Adrenal gland (tissue), 5 donors: ENCODE data around the gene PLIN5.
"Not testable (repeated sequence)": the region's sequence is repeated elsewhere in the genome, so short reads cannot be mapped to it uniquely, and the experiment has no call there.

Source experiments
- POLR2A ChIP-seq, 2 donors: fragments of 450-650 bp; IDR thresholded peaks; one replicate each; pipeline ENCODE4 v1.6.1; 2017; ENCODE audit warnings: antibody characterized with exemption in 2 of 2, mild to moderate bottlenecking in 2 of 2, moderate library complexity in 1 of 2
- TF ChIP-seq, protein P1 (sequence below), 6 experiments: fragments of 450-650 bp in 4 of 6; fragments of 200-600 bp in 2 of 6; sonication (generic) in 1 of 6; IDR thresholded peaks; 1 replicate in 5 of 6; 2 replicates in 1 of 6; pipeline versions ENCODE4 v1.5.1 to v1.8.0; 2016 to 2021; ENCODE audit warnings: antibody characterized with exemption in 6 of 6, mild to moderate bottlenecking in 2 of 6, moderate library complexity in 1 of 6
- donor health status: DM: no; HTN: no; CAD: no.

DNA sequence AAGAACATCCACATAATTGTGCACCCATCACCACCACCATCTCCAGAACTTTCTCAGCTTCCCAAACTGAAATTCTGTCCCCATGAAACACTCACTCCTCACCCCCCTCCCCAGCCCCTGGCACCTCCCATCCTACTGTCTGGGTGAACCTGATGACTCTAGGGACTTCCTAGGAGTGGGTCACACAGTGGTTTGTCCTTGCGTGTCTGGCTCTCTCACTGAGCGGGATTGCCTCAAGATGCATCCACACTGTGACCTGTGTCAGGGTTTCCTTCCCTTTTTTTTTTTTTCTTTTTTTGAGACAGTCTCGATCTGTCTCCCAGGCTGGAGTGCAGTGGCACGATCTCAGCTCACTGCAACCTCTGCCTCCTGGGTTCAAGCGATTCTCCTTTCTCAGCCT, 28.5 kb upstream of the PLIN5 start:
- TF ChIP-seq, protein P1, sequence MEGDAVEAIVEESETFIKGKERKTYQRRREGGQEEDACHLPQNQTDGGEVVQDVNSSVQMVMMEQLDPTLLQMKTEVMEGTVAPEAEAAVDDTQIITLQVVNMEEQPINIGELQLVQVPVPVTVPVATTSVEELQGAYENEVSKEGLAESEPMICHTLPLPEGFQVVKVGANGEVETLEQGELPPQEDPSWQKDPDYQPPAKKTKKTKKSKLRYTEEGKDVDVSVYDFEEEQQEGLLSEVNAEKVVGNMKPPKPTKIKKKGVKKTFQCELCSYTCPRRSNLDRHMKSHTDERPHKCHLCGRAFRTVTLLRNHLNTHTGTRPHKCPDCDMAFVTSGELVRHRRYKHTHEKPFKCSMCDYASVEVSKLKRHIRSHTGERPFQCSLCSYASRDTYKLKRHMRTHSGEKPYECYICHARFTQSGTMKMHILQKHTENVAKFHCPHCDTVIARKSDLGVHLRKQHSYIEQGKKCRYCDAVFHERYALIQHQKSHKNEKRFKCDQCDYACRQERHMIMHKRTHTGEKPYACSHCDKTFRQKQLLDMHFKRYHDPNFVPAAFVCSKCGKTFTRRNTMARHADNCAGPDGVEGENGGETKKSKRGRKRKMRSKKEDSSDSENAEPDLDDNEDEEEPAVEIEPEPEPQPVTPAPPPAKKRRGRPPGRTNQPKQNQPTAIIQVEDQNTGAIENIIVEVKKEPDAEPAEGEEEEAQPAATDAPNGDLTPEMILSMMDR (IDR thresholded peaks at IDR 0.05) = not testable (repeated sequence)
- not testable (repeated sequence) for TF ChIP-seq POLR2A (IDR thresholded peaks at IDR 0.05)
